ENCODE data around the gene NAA10. TPM values are rescaled to one million over a fixed set of nuclear protein-coding genes. Genes with fewer than 3 reads are reported as not detected.
"Not testable (repeated sequence)": the region's sequence is repeated elsewhere in the genome, so short reads cannot be mapped to it uniquely, and the experiment has no call there.

NAA10 gene
- 10 to 100 TPM; 46.7 to 52.8 TPM for total RNA-seq
- polyA plus RNA-seq (ENCODE audit: insufficient read depth, low read depth, low replicate concordance), result 33.9 TPM
- long read RNA-seq, donor 1, transcript NAA10-208 (8 exons, 1,772 nt), result major isoform, 18 of 31 reads
- long read RNA-seq, donor 1, partial matches to known transcripts, result 9 of 31 reads
- long read RNA-seq, donor 1, other reads (novel, unspliced or antisense), result 0 of 31 reads
- long read RNA-seq, donor 2, transcript NAA10-208 (8 exons, 1,772 nt), result major isoform, 19 of 22 reads
- long read RNA-seq, donor 2, partial matches to known transcripts, result 0 of 22 reads
- long read RNA-seq, donor 2, other reads (novel, unspliced or antisense), result 0 of 22 reads

GRCh38 chrX:153934762-153935325, at the start of gene NAA10:
Gene NAA10 (minus strand): TSS chrX:153935037. CDS start chrX:153934904, 133 bp downstream.
- intact Hi-C loops (cut with DNase I; ENCODE audit: low total_unique reads), result no loop called here

GRCh38 chrX:153983321-153983801, 48.5 kb upstream of the NAA10 start:
- 87 to 90% methylated on average over 3 to 6 of the region's 12 CpGs for WGBS, 2 donors
- Histone ChIP-seq H3K4me1 (peaks cover 8% of the 10 kb centered on the region), H3K27me3 (no peaks in the 10 kb centered on the region), H3K9me3 (no peaks in the 10 kb centered on the region), H3K36me3 (ENCODE audit: low read depth, missing control alignments) (no peaks in the 10 kb centered on the region), H3K4me3 (no peak overlapping the region), H3K27ac (no peak overlapping the region)
- intact Hi-C loops (cut with DNase I; ENCODE audit: low total_unique reads), result no loop called here
- no peak for DNase-seq
- TF ChIP-seq, protein P1, sequence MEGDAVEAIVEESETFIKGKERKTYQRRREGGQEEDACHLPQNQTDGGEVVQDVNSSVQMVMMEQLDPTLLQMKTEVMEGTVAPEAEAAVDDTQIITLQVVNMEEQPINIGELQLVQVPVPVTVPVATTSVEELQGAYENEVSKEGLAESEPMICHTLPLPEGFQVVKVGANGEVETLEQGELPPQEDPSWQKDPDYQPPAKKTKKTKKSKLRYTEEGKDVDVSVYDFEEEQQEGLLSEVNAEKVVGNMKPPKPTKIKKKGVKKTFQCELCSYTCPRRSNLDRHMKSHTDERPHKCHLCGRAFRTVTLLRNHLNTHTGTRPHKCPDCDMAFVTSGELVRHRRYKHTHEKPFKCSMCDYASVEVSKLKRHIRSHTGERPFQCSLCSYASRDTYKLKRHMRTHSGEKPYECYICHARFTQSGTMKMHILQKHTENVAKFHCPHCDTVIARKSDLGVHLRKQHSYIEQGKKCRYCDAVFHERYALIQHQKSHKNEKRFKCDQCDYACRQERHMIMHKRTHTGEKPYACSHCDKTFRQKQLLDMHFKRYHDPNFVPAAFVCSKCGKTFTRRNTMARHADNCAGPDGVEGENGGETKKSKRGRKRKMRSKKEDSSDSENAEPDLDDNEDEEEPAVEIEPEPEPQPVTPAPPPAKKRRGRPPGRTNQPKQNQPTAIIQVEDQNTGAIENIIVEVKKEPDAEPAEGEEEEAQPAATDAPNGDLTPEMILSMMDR (IDR thresholded peaks at IDR 0.05), result no peak
- no peak for TF ChIP-seq POLR2A (IDR thresholded peaks at IDR 0.05)

More at GRCh38 chrX:153934762-153935325, at the start of gene NAA10:
- Histone ChIP-seq H3K27ac (no peak within 1 kb of the TSS), H3K9me3 (no peaks in the 10 kb centered on the region), H3K27me3 (no peaks in the 10 kb centered on the region), H3K4me1 (no peaks in the 10 kb centered on the region), H3K36me3 (ENCODE audit: low read depth, missing control alignments) (no peaks in the 10 kb centered on the region), H3K4me3 (peak within 1 kb of the TSS; percentile 47 to 63)
- TF ChIP-seq POLR2A (IDR thresholded peaks at IDR 0.05), result no peak
- TF ChIP-seq, protein P1 (IDR thresholded peaks at IDR 0.05), result no peak
- WGBS, 2 donors, result no CpG with 5 or more reads among the region's 87 CpGs
- DNase-seq, result peak; percentile 73

GRCh38 chrX:153981771-153982533, 47.1 kb upstream of the NAA10 start:
- Histone ChIP-seq H3K4me1 (peaks cover 8% of the 10 kb centered on the region), H3K4me3 (no peak overlapping the region), H3K36me3 (ENCODE audit: low read depth, missing control alignments) (no peaks in the 10 kb centered on the region), H3K27ac (peak overlapping the region; percentile 76 to 83), H3K9me3 (no peaks in the 10 kb centered on the region), H3K27me3 (no peaks in the 10 kb centered on the region)
- intact Hi-C loops (cut with DNase I; ENCODE audit: low total_unique reads), result no loop called here
- TF ChIP-seq, protein P1 (IDR thresholded peaks at IDR 0.05), result no peak
- no peak for TF ChIP-seq POLR2A (IDR thresholded peaks at IDR 0.05)
- peak; percentile 78 for DNase-seq
- whole genome bisulfite sequencing, 2 donors, result 50 to 96% methylated on average over 11 to 16 of the region's 52 CpGs

DNA sequence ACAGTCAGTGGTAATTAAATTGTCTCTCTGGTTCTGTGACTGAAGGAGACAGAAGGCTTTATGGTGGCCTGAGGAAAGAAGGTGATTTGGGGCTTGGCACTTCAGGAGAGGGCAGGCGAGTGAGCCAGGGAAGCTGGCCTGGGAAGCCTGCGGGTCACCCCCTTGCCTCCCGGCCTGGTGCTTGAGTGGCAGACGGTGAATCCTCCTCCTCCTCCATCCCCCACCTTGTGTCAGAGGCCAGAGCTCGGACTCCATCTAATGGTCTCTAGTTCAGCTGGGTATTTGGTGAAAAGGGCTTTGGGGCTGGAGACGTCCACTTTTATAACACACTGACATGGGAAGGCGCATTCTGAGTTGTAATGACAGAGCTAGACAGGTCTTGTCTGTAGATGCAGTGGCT, 46.4 kb upstream of the NAA10 start:
- intact Hi-C loops (cut with DNase I; ENCODE audit: low total_unique reads), result no loop called here

GRCh38 chrX:153980394-153980793, 45.6 kb upstream of the NAA10 start:
- H3K4me1 ChIP-seq; H3K36me3 ChIP-seq (ENCODE audit: low read depth, missing control alignments); intact Hi-C loops (cut with DNase I; ENCODE audit: low total_unique reads); DNase-seq; H3K27ac ChIP-seq; H3K4me3 ChIP-seq; H3K27me3 ChIP-seq; H3K9me3 ChIP-seq: not testable (repeated sequence)
- 60 to 64% methylated on average over 3 to 9 of the region's 10 CpGs for WGBS, 2 donors

More for the DNA sequence above, 46.4 kb upstream of the NAA10 start:
- Histone ChIP-seq H3K27me3 (no peaks in the 10 kb centered on the region), H3K9me3 (no peaks in the 10 kb centered on the region), H3K36me3 (ENCODE audit: low read depth, missing control alignments) (no peaks in the 10 kb centered on the region), H3K27ac (peak overlapping the region; percentile 65 to 83), H3K4me1 (peaks cover 8% of the 10 kb centered on the region), H3K4me3 (no peak overlapping the region)
- TF ChIP-seq, protein P1 (IDR thresholded peaks at IDR 0.05), result no peak
- TF ChIP-seq POLR2A (IDR thresholded peaks at IDR 0.05), result no peak
- no peak for DNase-seq
- 65 to 88% methylated on average over 3 to 7 of the region's 7 CpGs for WGBS, 2 donors
